CD4-positive, CD25-positive, alpha-beta regulatory T cell (primary cell): ENCODE results near the gene ZNF181. TPM values are rescaled to one million over a fixed set of nuclear protein-coding genes. Genes with fewer than 3 reads are reported as not detected.

Source experiments
- ATAC-seq, 2 donors: fragments of 150-1000 bp; cut with Tn5 transposase; one replicate each; pipeline ENCODE4 v1.10.0; 2021; ENCODE audit warnings: low read depth in 2 of 2, moderate number of reproducible peaks in 2 of 2, moderate library complexity in 1 of 2
- DNase-seq, 3 donors: peaks; one replicate each; pipeline versions ENCODE4 v3.0.0 to v3.0.0-alpha.2; 2012 to 2022; ENCODE audit warnings: mixed read lengths in 1 of 3
- H3K27ac ChIP-seq: one replicate; pipeline ENCODE4 v1.7.0; 2013; ENCODE audit warnings: mild to moderate bottlenecking, low read length; ENCODE audit not compliant: insufficient read depth, poor library complexity, severe bottlenecking
- H3K27me3 ChIP-seq: one replicate; pipeline ENCODE4 v1.7.0; 2013; ENCODE audit warnings: low read length; ENCODE audit not compliant: control insufficient read depth, insufficient read depth
- H3K36me3 ChIP-seq: one replicate; pipeline ENCODE4 v1.7.0; 2013; ENCODE audit warnings: mild to moderate bottlenecking, low read length, moderate library complexity; ENCODE audit not compliant: control insufficient read depth, insufficient read depth
- H3K4me1 ChIP-seq: 2 replicates; pipeline ENCODE4 v1.7.0; 2013; ENCODE audit warnings: mild to moderate bottlenecking, low read length; ENCODE audit not compliant: insufficient read depth, control insufficient read depth, poor library complexity, severe bottlenecking
- H3K4me3 ChIP-seq: one replicate; pipeline ENCODE4 v1.7.0; 2013; ENCODE audit warnings: low read depth, mild to moderate bottlenecking, low read length, moderate library complexity
- H3K9me3 ChIP-seq, 2 experiments: 1 replicate in 1 of 2; 2 replicates in 1 of 2; pipeline ENCODE4 v1.7.0; 2013; ENCODE audit warnings: low read length in 2 of 2, mild to moderate bottlenecking in 1 of 2, moderate library complexity in 1 of 2; ENCODE audit not compliant: control insufficient read depth in 2 of 2
- H3K27ac Mint-ChIP-seq, 3 donors: one replicate each; pipeline ENCODE4 v1.8.0; 2020 to 2022; ENCODE audit warnings: mild to moderate bottlenecking in 3 of 3, mixed read lengths in 3 of 3, moderate library complexity in 2 of 3
- H3K27me3 Mint-ChIP-seq: one replicate; pipeline ENCODE4 v1.8.0; 2022; ENCODE audit warnings: mild to moderate bottlenecking, mixed read lengths
- H3K36me3 Mint-ChIP-seq: one replicate; pipeline ENCODE4 v1.8.0; 2020; ENCODE audit warnings: mixed read lengths
- H3K4me1 Mint-ChIP-seq, 4 donors: one replicate each; pipeline ENCODE4 v1.8.0; 2020 to 2022; ENCODE audit warnings: mixed read lengths in 4 of 4, mild to moderate bottlenecking in 1 of 4
- H3K4me3 Mint-ChIP-seq, 4 donors: one replicate each; pipeline ENCODE4 v1.8.0; 2020 to 2022; ENCODE audit warnings: mild to moderate bottlenecking in 4 of 4, mixed read lengths in 4 of 4, moderate library complexity in 3 of 4
- H3K9me3 Mint-ChIP-seq, 7 donors: one replicate each; pipeline ENCODE4 v1.8.0; 2020 to 2022; ENCODE audit warnings: mixed read lengths in 7 of 7, mild to moderate bottlenecking in 3 of 7, moderate library complexity in 2 of 7
- polyA plus RNA-seq, 4 donors: library from polyadenylated mRNA; unstranded; fragments of 300-500 nt; fragmentation: Illumina TruSeq; gene quantifications; one replicate each; pipeline ENCODE4 v1.2.3, GENCODE V29; 2021
- total RNA-seq: library from RNA; stranded (reverse); gene quantifications from one replicate; pipeline ENCODE4 v1.2.3, GENCODE V29; 2022

ZNF181 gene
- total and polyA plus RNA-seq, 5 donors from 2014 or later, result 4.8 to 32.5 (median 21.0) TPM

- H3K36me3 Mint-ChIP-seq, result peaks cover 7% of the 10 kb centered on the region
- no peak overlapping the region for H3K4me3 Mint-ChIP-seq
- no peak overlapping the region for H3K27ac ChIP-seq
- no peaks in the 10 kb centered on the region for H3K4me1 ChIP-seq
- DNase-seq (no peak), ATAC-seq (no peak)
- H3K4me1 Mint-ChIP-seq, result no peaks in the 10 kb centered on the region
- no peak overlapping the region for H3K4me3 ChIP-seq
- H3K9me3 Mint-ChIP-seq, result peaks cover 0 to 6% (median 0%) of the 10 kb centered on the region in 7 donors
- peaks cover 7% of the 10 kb centered on the region for H3K27me3 Mint-ChIP-seq
- H3K9me3 ChIP-seq, result no peaks in the 10 kb centered on the region
- no peak overlapping the region for H3K27ac Mint-ChIP-seq
- no peaks in the 10 kb centered on the region for H3K27me3 ChIP-seq
- H3K36me3 ChIP-seq, result no peaks in the 10 kb centered on the region
Observed at GRCh38 chr19:34779652-34780051, 45.6 kb downstream of the ZNF181 start.

GRCh38 chr19:34786236-34786635 is 52.2 kb downstream of the ZNF181 start:
- no peaks in the 10 kb centered on the region for H3K36me3 ChIP-seq
- ATAC-seq (no peak), DNase-seq (no peak)
- Mint-ChIP-seq H3K4me1 (no peaks in the 10 kb centered on the region), H3K27ac (no peak overlapping the region), H3K27me3 (no peaks in the 10 kb centered on the region), H3K9me3 (peaks cover 0 to 3% (median 0%) of the 10 kb centered on the region in 7 donors), H3K4me3 (no peak overlapping the region), H3K36me3 (peaks cover 20% of the 10 kb centered on the region)
- no peaks in the 10 kb centered on the region for H3K9me3 ChIP-seq
- no peak overlapping the region for H3K4me3 ChIP-seq
- no peaks in the 10 kb centered on the region for H3K27me3 ChIP-seq
- H3K4me1 ChIP-seq, result no peaks in the 10 kb centered on the region
- no peak overlapping the region for H3K27ac ChIP-seq

GRCh38 chr19:34787059-34787824 is 53.2 kb downstream of the ZNF181 start:
- Mint-ChIP-seq H3K4me3 (no peak overlapping the region), H3K27me3 (no peaks in the 10 kb centered on the region), H3K27ac (no peak overlapping the region), H3K36me3 (peaks cover 26% of the 10 kb centered on the region), H3K9me3 (peaks cover 0 to 3% (median 0%) of the 10 kb centered on the region in 7 donors), H3K4me1 (peaks cover 0 to 2% (median under 1%) of the 10 kb centered on the region in 4 donors)
- Histone ChIP-seq H3K27ac (no peak overlapping the region), H3K27me3 (no peaks in the 10 kb centered on the region), H3K4me1 (no peaks in the 10 kb centered on the region), H3K4me3 (no peak overlapping the region), H3K36me3 (no peaks in the 10 kb centered on the region), H3K9me3 (no peaks in the 10 kb centered on the region)
- ATAC-seq (no peak), DNase-seq (no peak)

- H3K36me3 Mint-ChIP-seq, result peaks cover 31% of the 10 kb centered on the region
- peaks cover 0 to 3% (median 1%) of the 10 kb centered on the region in 7 donors for H3K9me3 Mint-ChIP-seq
- DNase-seq (no peak), ATAC-seq (no peak)
- Histone ChIP-seq H3K27me3 (no peaks in the 10 kb centered on the region), H3K36me3 (no peaks in the 10 kb centered on the region), H3K4me1 (no peaks in the 10 kb centered on the region), H3K4me3 (no peak overlapping the region), H3K9me3 (no peaks in the 10 kb centered on the region), H3K27ac (no peak overlapping the region)
- no peak overlapping the region for H3K4me3 Mint-ChIP-seq
- no peaks in the 10 kb centered on the region for H3K27me3 Mint-ChIP-seq
- H3K27ac Mint-ChIP-seq, result no peak overlapping the region
- H3K4me1 Mint-ChIP-seq, result peaks cover 0 to 5% (median 3%) of the 10 kb centered on the region in 4 donors
Observed at GRCh38 chr19:34788074-34788473, 54.0 kb downstream of the ZNF181 start.

GRCh38 chr19:34793565-34793964 is 59.5 kb downstream of the ZNF181 start:
- Histone ChIP-seq H3K27me3 (no peaks in the 10 kb centered on the region), H3K27ac (no peak overlapping the region), H3K9me3 (no peaks in the 10 kb centered on the region), H3K4me1 (peaks cover 2% of the 10 kb centered on the region), H3K36me3 (no peaks in the 10 kb centered on the region), H3K4me3 (peak overlapping the region; percentile 18)
- Mint-ChIP-seq H3K4me3 (peak overlapping the region in 1 of 4 donors; percentile 34), H3K27me3 (no peaks in the 10 kb centered on the region), H3K27ac (peak overlapping the region in 2 of 3 donors; percentile 22 to 84), H3K36me3 (peaks cover 16% of the 10 kb centered on the region), H3K9me3 (peaks cover 0 to 11% (median 8%) of the 10 kb centered on the region in 7 donors), H3K4me1 (peaks cover 0 to 29% (median 19%) of the 10 kb centered on the region in 4 donors)
- ATAC-seq (peak in 1 of 2 donors; percentile 31), DNase-seq (no peak)

- Mint-ChIP-seq H3K27ac (peak overlapping the region; percentile 73 to 84 (median 83)), H3K4me3 (peak overlapping the region in 3 of 4 donors; percentile 28 to 34 (median 34))
Observed at GRCh38 chr19:34794066-34794960, 60.3 kb downstream of the ZNF181 start.

More at GRCh38 chr19:34794066-34794960, 60.3 kb downstream of the ZNF181 start:
- no peak overlapping the region for H3K4me3 ChIP-seq
- Mint-ChIP-seq H3K9me3 (peaks cover 0 to 13% (median 8%) of the 10 kb centered on the region in 7 donors), H3K36me3 (peaks cover 20% of the 10 kb centered on the region), H3K27me3 (no peaks in the 10 kb centered on the region), H3K4me1 (peaks cover 0 to 29% (median 19%) of the 10 kb centered on the region in 4 donors)
- peaks cover 2% of the 10 kb centered on the region for H3K4me1 ChIP-seq
- H3K9me3 ChIP-seq, result no peaks in the 10 kb centered on the region
- ATAC-seq (peak; percentile 16 to 78), DNase-seq (peak in 1 of 3 donors; percentile 25)
- no peaks in the 10 kb centered on the region for H3K27me3 ChIP-seq
- H3K27ac ChIP-seq, result no peak overlapping the region
- H3K36me3 ChIP-seq, result no peaks in the 10 kb centered on the region
